Measurements from ENCODE around the gene AXIN2.
"Not testable (repeated sequence)": the region's sequence is repeated elsewhere in the genome, so short reads cannot be mapped to it uniquely, and the experiment has no call there.

AXIN2 gene

GRCh38 chr17:65487161-65487560 is 74.3 kb downstream of the AXIN2 start:
- no peak for TF ChIP-seq CTCF (IDR thresholded peaks at IDR 0.05; ENCODE audit: insufficient read depth, low read depth, low read length, missing control alignments)
- H3K4me3 ChIP-seq (ENCODE audit: low read length): no peak overlapping the region
- no peak for DNase-seq (ENCODE audit: low read depth)

- no peak for TF ChIP-seq CTCF (IDR thresholded peaks at IDR 0.05; ENCODE audit: insufficient read depth, low read depth, low read length, missing control alignments)
- no peak overlapping the region for H3K4me3 ChIP-seq (ENCODE audit: low read length)
- no peak for DNase-seq (ENCODE audit: low read depth)
Measured at GRCh38 chr17:65485388-65486299, 75.8 kb downstream of the AXIN2 start.

GRCh38 chr17:65484405-65484804 is 77.0 kb downstream of the AXIN2 start:
- DNase-seq (ENCODE audit: low read depth); H3K4me3 ChIP-seq (ENCODE audit: low read length): not testable (repeated sequence)

GRCh38 chr17:65483438-65483837 is 78.0 kb downstream of the AXIN2 start:
- no peak overlapping the region for H3K4me3 ChIP-seq (ENCODE audit: low read length)
- TF ChIP-seq CTCF (IDR thresholded peaks at IDR 0.05; ENCODE audit: insufficient read depth, low read depth, low read length, missing control alignments): no peak

GRCh38 chr17:65482201-65482600 is 79.2 kb downstream of the AXIN2 start:
- no peak overlapping the region for H3K4me3 ChIP-seq (ENCODE audit: low read length)
- no peak for DNase-seq (ENCODE audit: low read depth)
- no peak for TF ChIP-seq CTCF (IDR thresholded peaks at IDR 0.05; ENCODE audit: insufficient read depth, low read depth, low read length, missing control alignments)

More at GRCh38 chr17:65483438-65483837, 78.0 kb downstream of the AXIN2 start:
- DNase-seq (ENCODE audit: low read depth): no peak

GRCh38 chr17:65479282-65479681 is 82.2 kb downstream of the AXIN2 start:
- no peak for DNase-seq (ENCODE audit: low read depth)
- no peak overlapping the region for H3K4me3 ChIP-seq (ENCODE audit: low read length)
- no peak for TF ChIP-seq CTCF (IDR thresholded peaks at IDR 0.05; ENCODE audit: insufficient read depth, low read depth, low read length, missing control alignments)
